ENCODE data around the gene ALS2CL.

ALS2CL gene

GRCh38 chr3:46702246-46703012, 8.9 kb upstream of the ALS2CL start:
- no peak for DNase-seq (ENCODE audit: low read depth)

GRCh38 chr3:46701181-46701939, 7.9 kb upstream of the ALS2CL start, which contains the start of gene TMIE:
TMIE (plus strand) TSS chr3:46701392; CDS start chr3:46701488, 96 bp downstream.
- DNase-seq (ENCODE audit: low read depth): no peak

DNA sequence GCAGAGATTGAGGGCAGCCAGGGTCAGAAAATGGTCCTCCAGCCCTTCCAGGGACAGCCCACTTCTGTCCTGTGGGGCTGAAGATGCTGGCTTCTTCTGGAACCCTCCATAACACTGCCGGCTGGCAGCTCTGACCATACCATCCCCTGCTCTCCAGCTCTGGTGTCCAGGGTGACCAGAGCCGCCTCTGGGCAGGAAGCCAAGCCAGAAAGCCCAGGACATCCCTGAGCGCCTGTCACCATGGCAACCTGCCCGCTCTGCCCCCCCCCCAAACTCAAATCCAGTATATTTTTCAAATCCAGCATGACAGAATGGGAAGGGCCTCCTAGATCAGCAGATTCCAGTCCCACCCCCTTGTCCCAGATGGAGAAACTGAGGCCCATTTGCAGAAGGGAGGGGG, 7.3 kb upstream of the ALS2CL start:
- no peak for DNase-seq (ENCODE audit: low read depth)

DNA sequence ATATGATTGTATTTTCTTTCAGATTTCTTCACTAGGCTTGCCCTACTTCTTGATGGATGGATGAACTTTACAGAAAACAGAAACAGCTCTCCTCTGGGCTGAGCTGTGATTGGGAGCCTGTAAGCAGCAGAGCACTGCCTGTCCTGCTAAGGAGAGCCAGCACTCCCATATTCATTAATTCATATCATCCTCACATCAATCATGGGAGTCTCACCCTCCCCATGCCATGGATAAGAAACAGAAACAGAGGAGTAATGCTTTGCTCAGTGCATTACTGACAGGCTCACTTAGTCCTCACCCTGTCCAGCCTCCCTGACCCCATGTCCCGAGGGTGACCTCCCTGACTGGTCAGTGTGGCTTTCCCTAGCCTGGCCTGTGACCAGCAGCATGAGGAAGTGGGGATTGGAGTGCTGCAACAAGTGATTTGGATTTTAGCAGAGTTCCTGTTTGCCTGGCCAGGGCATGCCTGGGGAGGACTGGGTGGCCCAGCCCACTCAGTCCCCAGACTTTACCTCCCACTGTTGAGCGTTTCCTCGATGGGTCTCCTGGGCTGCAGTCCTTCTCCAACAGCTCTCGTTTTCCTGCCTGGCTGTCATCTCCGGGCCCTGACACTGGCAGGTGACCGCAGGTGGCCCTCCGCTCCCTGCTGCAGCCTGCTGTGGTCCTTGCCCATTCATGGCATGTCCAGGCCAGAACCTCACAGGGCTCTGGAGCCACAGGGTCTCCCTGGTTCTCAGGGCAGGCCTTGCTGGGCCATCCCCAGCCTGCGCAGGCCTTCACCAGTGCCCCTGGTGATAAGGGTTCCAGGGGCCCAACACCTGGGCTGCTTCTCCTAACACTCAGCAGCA, 6.4 kb upstream of the ALS2CL start:
- no peak for DNase-seq (ENCODE audit: low read depth)

- DNase-seq (ENCODE audit: low read depth): no peak
Measured at GRCh38 chr3:46695962-46696894, 2.7 kb upstream of the ALS2CL start.

DNA sequence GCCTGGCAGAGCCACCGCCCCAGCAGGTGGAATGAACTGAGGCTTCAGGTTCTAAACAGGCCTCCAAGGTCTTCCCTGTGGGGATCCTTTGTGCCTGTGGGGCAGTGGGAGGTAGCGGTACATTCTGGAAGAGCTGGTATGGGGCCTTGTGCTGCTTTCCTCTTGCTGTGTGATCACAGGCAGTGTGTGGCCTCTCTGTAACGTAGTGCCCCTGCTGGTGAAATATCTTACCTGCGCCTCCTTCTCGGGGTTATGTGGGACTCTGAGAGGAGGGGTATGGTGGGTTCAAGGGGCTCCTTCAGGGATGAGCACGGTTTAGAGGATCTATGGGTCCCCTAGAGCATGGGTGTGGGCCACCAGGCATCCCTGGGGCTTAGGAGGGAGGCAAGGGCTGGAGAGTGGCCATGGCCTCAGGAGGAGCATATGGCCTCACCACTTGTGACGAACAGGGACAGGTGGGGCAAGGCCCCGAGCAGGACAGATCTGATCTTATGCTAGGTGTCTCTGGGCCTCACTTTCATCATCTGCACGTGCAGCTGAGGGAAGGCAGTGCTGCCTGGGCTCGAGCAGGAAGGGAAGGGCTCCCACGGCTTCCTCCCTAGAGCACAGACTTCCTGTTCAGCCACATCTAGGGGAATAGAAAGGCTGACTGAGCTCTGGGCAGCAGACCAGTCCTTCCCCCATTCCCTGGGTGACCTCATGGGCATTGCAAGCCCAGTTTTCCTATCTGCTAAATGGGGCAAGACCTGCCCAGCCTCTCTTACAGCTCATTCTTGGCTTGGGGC, 1.9 kb upstream of the ALS2CL start:
- no peak for DNase-seq (ENCODE audit: low read depth)

DNA sequence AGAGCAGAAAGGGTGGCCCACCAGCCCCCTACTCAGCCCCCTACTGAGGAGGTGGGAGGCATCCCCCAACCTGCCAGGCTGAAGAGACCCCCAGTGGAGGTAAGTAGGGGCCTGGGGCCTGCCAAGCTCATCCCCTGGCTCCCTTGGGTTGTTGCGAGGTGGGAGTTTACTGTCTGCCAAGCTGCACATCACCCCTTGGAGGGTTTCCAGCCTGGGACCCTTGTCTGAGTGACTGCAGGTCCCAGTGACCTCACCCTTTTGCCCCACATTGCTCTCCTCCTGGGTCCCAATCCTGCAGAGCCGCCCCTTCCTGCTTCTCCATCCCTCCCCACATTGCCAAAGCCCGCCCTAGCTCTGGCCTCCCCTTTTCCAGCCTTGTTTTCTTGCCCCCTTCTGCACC, 1.0 kb upstream of the ALS2CL start:
- no peak for DNase-seq (ENCODE audit: low read depth)

- DNase-seq (ENCODE audit: low read depth): no peak
Measured at GRCh38 chr3:46693892-46694226, 380 bp upstream of the ALS2CL start.

- DNase-seq (ENCODE audit: low read depth): no peak
Measured at GRCh38 chr3:46692566-46692990, 901 bp downstream of the ALS2CL start.

DNA sequence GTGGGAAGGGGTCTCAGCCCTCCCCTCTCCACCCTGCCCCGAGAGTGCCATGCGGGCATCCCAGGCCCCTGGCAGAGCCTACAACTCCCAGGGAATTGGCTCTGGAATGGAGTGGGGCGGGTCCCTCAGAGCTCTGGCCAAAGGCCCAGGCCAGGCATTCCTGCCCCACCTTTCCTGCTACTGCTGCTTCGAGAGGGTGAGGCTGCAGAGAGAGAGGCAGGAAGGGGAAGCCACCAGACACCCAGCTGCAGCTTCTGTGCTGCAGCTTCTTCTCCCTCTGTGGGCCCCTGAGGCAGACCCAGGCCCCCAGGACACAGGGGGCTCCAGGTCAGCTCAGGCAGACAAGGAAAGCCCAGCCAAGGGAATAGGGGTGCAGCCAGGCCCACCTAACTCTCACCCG, 2.7 kb downstream of the ALS2CL start:
- DNase-seq (ENCODE audit: low read depth): no peak

GRCh38 chr3:46685446-46685845, 8.0 kb downstream of the ALS2CL start:
- DNase-seq (ENCODE audit: low read depth): no peak

- DNase-seq (ENCODE audit: low read depth): no peak
Measured at GRCh38 chr3:46684891-46685290, 8.6 kb downstream of the ALS2CL start.

- DNase-seq (ENCODE audit: low read depth): no peak
Measured at GRCh38 chr3:46682974-46683373, 10.5 kb downstream of the ALS2CL start.

DNA sequence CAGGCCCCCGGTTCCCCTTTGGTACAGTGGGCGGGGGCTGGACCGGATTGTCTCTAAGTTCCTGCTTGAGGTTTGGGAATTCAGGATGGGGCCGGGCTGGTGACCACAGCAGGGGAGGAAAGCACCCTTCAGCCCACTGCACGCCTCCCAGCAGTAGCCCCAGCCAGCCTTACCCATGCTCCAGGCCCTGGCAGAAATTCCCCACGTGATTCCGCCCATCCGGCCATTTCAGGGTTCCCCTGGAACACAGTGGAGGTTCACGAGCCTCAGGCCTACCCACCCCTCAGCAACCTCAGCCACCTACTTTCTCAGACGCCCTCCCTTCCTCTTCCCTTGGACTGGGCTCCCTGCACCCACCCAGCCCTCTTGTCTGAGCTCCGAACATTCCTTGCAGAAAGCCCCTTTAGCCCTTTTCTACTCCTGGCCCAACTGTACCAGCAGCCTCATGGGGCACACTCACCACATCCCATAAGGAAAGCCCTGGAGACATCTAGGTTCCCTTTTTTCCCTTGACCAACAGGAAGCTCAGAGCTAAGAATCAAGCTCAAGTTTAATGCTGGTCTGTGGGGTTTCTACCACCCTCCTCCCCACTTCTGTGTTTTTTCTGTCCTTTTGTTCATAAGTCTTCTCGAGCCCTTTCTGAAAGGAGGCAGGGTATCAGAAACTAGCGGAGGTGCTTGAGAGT, 11.5 kb downstream of the ALS2CL start:
- no peak for DNase-seq (ENCODE audit: low read depth)

DNA sequence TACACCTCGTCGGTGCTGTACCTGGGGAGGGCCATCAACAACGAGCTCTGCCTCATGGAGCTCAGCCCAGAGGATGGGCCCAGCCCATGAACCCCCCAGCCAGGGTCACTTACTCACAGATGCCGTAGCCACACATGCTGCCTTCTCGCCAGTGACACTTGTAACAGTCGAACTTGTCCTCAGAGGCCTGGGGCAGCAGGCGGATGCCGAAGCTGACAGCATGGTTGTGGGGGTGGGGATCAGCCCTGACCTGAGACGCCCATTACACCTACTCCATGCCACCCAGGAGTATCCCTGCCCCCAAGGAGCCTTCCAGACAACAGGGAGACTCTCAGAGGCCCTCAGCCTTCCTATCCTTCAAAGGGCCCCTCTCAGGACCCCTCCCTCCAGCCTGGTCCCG, 12.1 kb downstream of the ALS2CL start:
- no peak for DNase-seq (ENCODE audit: low read depth)

- no peak for DNase-seq (ENCODE audit: low read depth)
Measured at GRCh38 chr3:46680298-46680826, 13.1 kb downstream of the ALS2CL start.

DNA sequence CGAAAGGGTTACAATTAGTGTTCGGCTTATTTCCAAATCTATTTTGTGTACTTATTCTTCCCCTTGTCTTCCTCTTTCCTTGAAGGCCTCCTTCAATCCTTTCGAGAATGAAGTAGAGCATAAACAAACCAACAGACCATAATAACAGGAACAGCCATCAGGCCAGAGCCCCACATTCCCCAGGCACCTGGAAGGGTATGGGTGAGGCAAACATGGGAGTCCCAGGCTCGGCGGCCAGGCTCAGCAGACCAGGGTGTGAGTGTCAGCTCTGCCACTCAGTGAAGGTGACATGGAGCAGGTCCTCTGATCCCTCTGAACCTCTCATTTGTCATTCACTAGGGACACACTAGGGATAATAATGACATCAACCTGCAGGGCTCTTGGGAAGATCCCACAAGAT, 13.8 kb downstream of the ALS2CL start:
- DNase-seq (ENCODE audit: low read depth): no peak

- DNase-seq (ENCODE audit: low read depth): no peak
Measured at GRCh38 chr3:46678280-46678679, 15.2 kb downstream of the ALS2CL start.

- DNase-seq (ENCODE audit: low read depth): no peak
Measured at GRCh38 chr3:46677411-46677726, 16.1 kb downstream of the ALS2CL start.
